OCI-LY1 (cell line): ENCODE measurements around the gene CCDC85C.

Experiments
- H2AFZ ChIP-seq: fragments of 200-600 bp; sonication (generic), shearing (Covaris generic); 2 replicates; pipeline ENCODE4 v1.6.0; 2014; ENCODE audit warnings: antibody characterized with exemption, mild to moderate bottlenecking, low read length
- H3F3A ChIP-seq: fragments of 200-600 bp; sonication (generic), shearing (Covaris generic); 2 replicates; pipeline ENCODE4 v1.6.0; 2014; ENCODE audit warnings: mild to moderate bottlenecking, antibody characterized with exemption, low read length, moderate library complexity; ENCODE audit not compliant: insufficient read depth
- H3K27ac ChIP-seq: fragments of 200-600 bp; sonication (generic); 2 replicates; pipeline ENCODE4 v1.5.1; 2014; ENCODE audit warnings: low read length, mixed run types, mild to moderate bottlenecking, low read depth; ENCODE audit not compliant: poor library complexity, severe bottlenecking
- H3K27me3 ChIP-seq: fragments of 200-600 bp; sonication (generic); 2 replicates; pipeline ENCODE4 v1.6.0; 2014; ENCODE audit warnings: antibody characterized with exemption, mild to moderate bottlenecking, low read length, moderate library complexity; ENCODE audit not compliant: insufficient read depth
- H3K36me3 ChIP-seq: fragments of 200-600 bp; sonication (generic); 2 replicates; pipeline ENCODE4 v1.6.1; 2014; ENCODE audit warnings: mild to moderate bottlenecking, antibody characterized with exemption, low read length, moderate library complexity, mixed read lengths; ENCODE audit not compliant: insufficient read depth
- H3K4me1 ChIP-seq: fragments of 200-600 bp; sonication (generic); 2 replicates; pipeline ENCODE4 v1.5.1; 2014; ENCODE audit warnings: mild to moderate bottlenecking, low read length, moderate library complexity; ENCODE audit not compliant: insufficient read depth, severe bottlenecking
- H3K4me2 ChIP-seq: fragments of 200-600 bp; sonication (generic), shearing (Covaris generic); 2 replicates; pipeline ENCODE4 v1.6.1; 2014; ENCODE audit warnings: low read length
- H3K4me3 ChIP-seq: fragments of 200-600 bp; sonication (generic); 2 replicates; pipeline ENCODE4 v1.5.1; 2014; ENCODE audit warnings: low read length, low read depth, mild to moderate bottlenecking, mixed read lengths; ENCODE audit not compliant: poor library complexity, severe bottlenecking
- H3K79me2 ChIP-seq: fragments of 200-600 bp; shearing (Covaris generic); 2 replicates; pipeline ENCODE4 v1.6.1; 2016; ENCODE audit warnings: mixed run types, low read length, mixed read lengths; ENCODE audit not compliant: insufficient read depth
- H3K9ac ChIP-seq: fragments of 200-600 bp; sonication (generic), shearing (Covaris generic); 2 replicates; pipeline ENCODE4 v1.6.1; 2014; ENCODE audit warnings: mild to moderate bottlenecking, low read length, mixed read lengths
- H3K9me2 ChIP-seq: fragments of 200-600 bp; sonication (generic), shearing (Covaris generic); 2 replicates; pipeline ENCODE4 v1.6.1; 2014; ENCODE audit warnings: low read depth, mild to moderate bottlenecking, low read length, mixed read lengths
- H3K9me3 ChIP-seq: fragments of 200-600 bp; shearing (Covaris generic); 2 replicates; pipeline ENCODE4 v1.6.1; 2014; ENCODE audit warnings: low read length, mixed read lengths
- H4K20me1 ChIP-seq: fragments of 200-600 bp; sonication (generic), shearing (Covaris generic); 2 replicates; pipeline ENCODE4 v1.6.0; 2016; ENCODE audit warnings: mild to moderate bottlenecking, low read length; ENCODE audit not compliant: insufficient read depth
- CTCF ChIP-seq: fragments of 200-600 bp; sonication (generic), shearing (Covaris generic); IDR thresholded peaks from 2 replicates; pipeline ENCODE4 v1.5.1; 2017; ENCODE audit warnings: mild to moderate bottlenecking, antibody characterized with exemption, low read length, moderate library complexity, mixed read lengths
- EZH2 ChIP-seq: fragments of 200-600 bp; sonication (generic), shearing (Covaris generic); IDR thresholded peaks from 2 replicates; pipeline ENCODE4 v1.8.0; 2017; ENCODE audit warnings: borderline replicate concordance, mixed run types, mild to moderate bottlenecking, antibody characterized with exemption, low read length, moderate library complexity, mixed read lengths

Gene CCDC85C

GRCh38 chr14:99649643-99650042, 45.6 kb upstream of the CCDC85C start:
- Histone ChIP-seq H3K36me3 (no peaks in the 10 kb centered on the region), H3K79me2 (no peaks in the 10 kb centered on the region), H3K27ac (no peak overlapping the region), H2AFZ (no peak overlapping the region), H3K27me3 (no peaks in the 10 kb centered on the region; the same call in 1 of the 2 replicates), H3K4me2 (no peak overlapping the region), H3F3A (no peaks in the 10 kb centered on the region), H3K4me1 (no peaks in the 10 kb centered on the region), H3K9me2 (no peaks in the 10 kb centered on the region), H3K4me3 (no peak overlapping the region), H3K9ac (no peak overlapping the region), H4K20me1 (no peaks in the 10 kb centered on the region), H3K9me3 (no peaks in the 10 kb centered on the region)
- TF ChIP-seq CTCF (no peak), EZH2 (no peak)

GRCh38 chr14:99649219-99649618, 45.2 kb upstream of the CCDC85C start:
- H3K9me3 ChIP-seq = no peaks in the 10 kb centered on the region
- H3K4me2 ChIP-seq = no peak overlapping the region
- no peaks in the 10 kb centered on the region for H3K9me2 ChIP-seq
- H3K4me3 ChIP-seq = no peak overlapping the region
- H3F3A ChIP-seq = no peaks in the 10 kb centered on the region
- no peak overlapping the region for H3K9ac ChIP-seq
- H3K79me2 ChIP-seq = no peaks in the 10 kb centered on the region
- H2AFZ ChIP-seq = no peak overlapping the region
- TF ChIP-seq CTCF (no peak), EZH2 (no peak)
- no peaks in the 10 kb centered on the region; the same call in 1 of the 2 replicates for H3K27me3 ChIP-seq
- H3K36me3 ChIP-seq = no peaks in the 10 kb centered on the region
- H3K4me1 ChIP-seq = no peaks in the 10 kb centered on the region
- H4K20me1 ChIP-seq = no peaks in the 10 kb centered on the region
- H3K27ac ChIP-seq = no peak overlapping the region

- no peak for TF ChIP-seq CTCF
- no peaks in the 10 kb centered on the region for H3K36me3 ChIP-seq
- H3K9me3 ChIP-seq = no peaks in the 10 kb centered on the region
- no peaks in the 10 kb centered on the region; the same call in 1 of the 2 replicates for H3K27me3 ChIP-seq
- H3K79me2 ChIP-seq = no peaks in the 10 kb centered on the region
- H3K4me1 ChIP-seq = no peaks in the 10 kb centered on the region
- H3K9ac ChIP-seq = no peak overlapping the region
- no peaks in the 10 kb centered on the region for H3K9me2 ChIP-seq
- no peak overlapping the region for H3K27ac ChIP-seq
- no peak overlapping the region for H2AFZ ChIP-seq
- no peaks in the 10 kb centered on the region for H3F3A ChIP-seq
- H3K4me3 ChIP-seq = no peak overlapping the region
- no peak overlapping the region for H3K4me2 ChIP-seq
- H4K20me1 ChIP-seq = no peaks in the 10 kb centered on the region
These were observed 44.2 kb upstream of the CCDC85C start for GRCh38 chr14:99648027-99648784.
